SK-N-SH (cell line): ENCODE measurements around the gene ABHD12. TPM values are rescaled to one million over a fixed set of nuclear protein-coding genes. Genes with fewer than 3 reads are reported as not detected.

Source experiments
- CTCF ChIA-PET: fragments of 300-600, 350-600 bp; formaldehyde crosslinking; extraction: SDS; loops from one replicate; lab custom pipeline; 2021; lab: Yijun Ruan, JAX
- POLR2A ChIA-PET: fragments of 350-600 bp; sonication (Branson Sonifier 250); formaldehyde crosslinking; extraction: SDS; loops from one replicate; lab custom pipeline; 2020; ENCODE audit warnings: antibody characterized with exemption, inconsistent platforms; lab: Yijun Ruan, JAX
- DNase-seq: peaks from one replicate; pipeline ENCODE4 v3.0.0; 2012
- H2AFZ ChIP-seq: fragments of 200-600 bp; sonication (generic); 2 replicates; pipeline ENCODE4 v1.8.1; 2016; ENCODE audit warnings: antibody characterized with exemption, mild to moderate bottlenecking, low read depth
- H3F3A ChIP-seq: fragments of 200-600 bp; sonication (generic); replicated peaks from 2 replicates; pipeline ENCODE3; 2016; ENCODE audit warnings: antibody characterized with exemption, mild to moderate bottlenecking; ENCODE audit not compliant: insufficient read depth
- H3K27ac ChIP-seq, 2 experiments: fragments of 200-500 bp in 1 of 2; fragments of 200-600 bp in 1 of 2; sonication (Bioruptor generic) in 1 of 2; sonication (generic), shearing (Covaris generic) in 1 of 2; 2 replicates each; pipeline versions ENCODE4 v1.5.1 to v1.6.1; 2014 to 2016; ENCODE audit warnings: low read depth in 2 of 2, inconsistent platforms in 1 of 2, low read length in 1 of 2, mild to moderate bottlenecking in 1 of 2, mixed read lengths in 1 of 2
- H3K27me3 ChIP-seq: fragments of 200-600 bp; sonication (generic), shearing (Covaris generic); 2 replicates; pipeline ENCODE4 v1.6.1; 2016; ENCODE audit warnings: mixed run types; ENCODE audit not compliant: insufficient read depth
- H3K36me3 ChIP-seq, 2 experiments: fragments of 200-500 bp in 1 of 2; fragments of 200-600 bp in 1 of 2; sonication (Bioruptor generic) in 1 of 2; sonication (generic) in 1 of 2; replicated peaks in 1 of 2; 2 replicates each; pipeline versions ENCODE3 to v1.5.1; 2014 to 2016; ENCODE audit warnings: low read length in 1 of 2, mild to moderate bottlenecking in 1 of 2; ENCODE audit not compliant: insufficient read depth in 2 of 2, control insufficient read depth in 1 of 2
- H3K4me1 ChIP-seq, 2 experiments: fragments of 200-500 bp in 1 of 2; fragments of 200-600 bp in 1 of 2; sonication (Bioruptor generic) in 1 of 2; sonication (generic), shearing (Covaris generic) in 1 of 2; 2 replicates each; pipeline versions ENCODE4 v1.5.1 to v1.6.1; 2014 to 2016; ENCODE audit warnings: low read depth in 1 of 2, low read length in 1 of 2, mixed run types in 1 of 2; ENCODE audit not compliant: insufficient read depth in 2 of 2, control insufficient read depth in 1 of 2
- H3K4me2 ChIP-seq: fragments of 200-600 bp; sonication (generic), shearing (Covaris generic); 2 replicates; pipeline ENCODE4 v1.6.1; 2017; ENCODE audit warnings: mixed run types
- H3K4me3 ChIP-seq, 2 experiments: fragments of 200-500 bp in 1 of 2; fragments of 200-600 bp in 1 of 2; sonication (Bioruptor generic) in 1 of 2; sonication (generic), shearing (Covaris generic) in 1 of 2; 2 replicates each; pipeline versions ENCODE4 v1.5.1 to v1.8.1; 2014 to 2016; ENCODE audit warnings: low read depth in 2 of 2, inconsistent platforms in 1 of 2, low read length in 1 of 2, mild to moderate bottlenecking in 1 of 2, mixed read lengths in 1 of 2, moderate library complexity in 1 of 2
- H3K79me2 ChIP-seq: fragments of 200-600 bp; sonication (generic); 2 replicates; pipeline ENCODE4 v1.8.1; 2017; ENCODE audit warnings: mild to moderate bottlenecking; ENCODE audit not compliant: insufficient read depth
- H3K9ac ChIP-seq: fragments of 200-600 bp; sonication (generic); 2 replicates; pipeline ENCODE4 v1.6.1; 2017; ENCODE audit warnings: mixed run types
- H3K9me2 ChIP-seq: fragments of 200-600 bp; sonication (generic); 2 replicates; pipeline ENCODE4 v1.6.1; 2017; ENCODE audit warnings: mixed run types
- H3K9me3 ChIP-seq: fragments of 200-600 bp; sonication (generic); 2 replicates; pipeline ENCODE4 v1.6.1; 2017; ENCODE audit warnings: mixed run types, mild to moderate bottlenecking, moderate library complexity
- H4K20me1 ChIP-seq: fragments of 200-600 bp; sonication (generic); 2 replicates; pipeline ENCODE4 v1.6.1; 2017; ENCODE audit warnings: mild to moderate bottlenecking, mixed run types; ENCODE audit not compliant: insufficient read depth
- EP300 ChIP-seq, 2 experiments: IDR thresholded peaks; 2 replicates each; pipeline versions ENCODE4 v1.4.0 to v1.6.1; 2012; ENCODE audit warnings: borderline replicate concordance in 1 of 2, low read depth in 1 of 2, low read length in 1 of 2
- EZH2phosphoT487 ChIP-seq: fragments of 200-600 bp; sonication (generic); IDR thresholded peaks from 2 replicates; pipeline ENCODE4 v1.6.1; 2017; ENCODE audit warnings: low read depth, mixed run types, mild to moderate bottlenecking, antibody characterized with exemption, moderate library complexity, borderline replicate concordance
- FOSL2 ChIP-seq: IDR thresholded peaks from 2 replicates; pipeline ENCODE4 v1.4.0; 2012; ENCODE audit warnings: low read depth, mild to moderate bottlenecking, moderate library complexity, borderline replicate concordance
- FOXJ3 ChIP-seq: sonication (generic); formaldehyde crosslinking; IDR thresholded peaks from 2 replicates; pipeline ENCODE4 v1.5.1; 2020; ENCODE audit warnings: mild to moderate bottlenecking, missing genetic modification reagents
- GABPA ChIP-seq: IDR thresholded peaks from 2 replicates; pipeline ENCODE4 v1.4.0; 2012; ENCODE audit warnings: low read depth, mild to moderate bottlenecking
- GATA2 ChIP-seq: sonication (generic); formaldehyde crosslinking; IDR thresholded peaks from 2 replicates; pipeline ENCODE4 v1.5.0; 2020; ENCODE audit warnings: mild to moderate bottlenecking, missing genetic modification reagents
- IRF3 ChIP-seq: fragments of 150-350 bp; IDR thresholded peaks from 2 replicates; pipeline ENCODE4 v1.6.1; 2016; ENCODE audit warnings: mild to moderate bottlenecking, low read depth, low read length
- JUND ChIP-seq: IDR thresholded peaks from 2 replicates; pipeline ENCODE4 v1.4.0; 2012
- NRF1 ChIP-seq: IDR thresholded peaks from 2 replicates; pipeline ENCODE4 v1.6.1; 2012; ENCODE audit warnings: low read depth, mild to moderate bottlenecking, low read length
- POLR2AphosphoS5 ChIP-seq: IDR thresholded peaks from 2 replicates; pipeline ENCODE4 v1.6.1; 2012; ENCODE audit warnings: low read depth, low read length
- RCOR1 ChIP-seq: fragments of 150-350 bp; IDR thresholded peaks from 2 replicates; pipeline ENCODE4 v1.6.1; 2017; ENCODE audit warnings: antibody characterized with exemption, low read length
- RXRA ChIP-seq: IDR thresholded peaks from 2 replicates; pipeline ENCODE4 v1.4.0; 2012; ENCODE audit warnings: low read depth, mild to moderate bottlenecking, borderline replicate concordance
- SIN3A ChIP-seq: IDR thresholded peaks from 2 replicates; pipeline ENCODE4 v1.6.1; 2012; ENCODE audit warnings: low read depth, mild to moderate bottlenecking, low read length, moderate library complexity, borderline replicate concordance
- TEAD4 ChIP-seq: IDR thresholded peaks from 2 replicates; pipeline ENCODE4 v1.4.0; 2012; ENCODE audit warnings: mild to moderate bottlenecking, borderline replicate concordance; ENCODE audit not compliant: insufficient read depth
- YY1 ChIP-seq: IDR thresholded peaks from 2 replicates; pipeline ENCODE4 v1.4.0; 2012; ENCODE audit warnings: low read depth, mild to moderate bottlenecking
- WGBS: methylation state at CpG from one replicate; pipeline ENCODE4 v1.1.6; 2017; ENCODE audit warnings: low lambda C conversion rate; 5-methylcytosine and 5-hydroxymethylcytosine counted together
- polyA plus RNA-seq, 3 experiments: library from polyadenylated mRNA; depleted of rRNA; stranded (reverse); fragments of >200 nt; gene quantifications; 2 replicates each; pipeline ENCODE4 v1.2.3, GENCODE V29; 2012
- TF ChIP-seq, protein P1 (sequence below): IDR thresholded peaks from 2 replicates; pipeline ENCODE4 v1.4.0; 2012; ENCODE audit warnings: low read depth, borderline replicate concordance
- TF ChIP-seq, protein P2 (sequence below): IDR thresholded peaks from 2 replicates; pipeline ENCODE4 v1.6.1; 2012; ENCODE audit warnings: mild to moderate bottlenecking, low read depth, low read length, moderate library complexity

ABHD12 gene
- polyA plus RNA-seq, 1 of the 3 experiments (the other 2 are of a cell fraction), result 33.5 TPM

GRCh38 chr20:25321991-25322390, 68.6 kb downstream of the ABHD12 start:
- Histone ChIP-seq H3K27me3 (no peaks in the 10 kb centered on the region), H3K9me2 (no peaks in the 10 kb centered on the region), H3K9ac (no peak overlapping the region), H3K79me2 (no peaks in the 10 kb centered on the region; the same call in 1 of the 2 replicates), H4K20me1 (no peaks in the 10 kb centered on the region), H3K4me1 (peaks cover 0 to 26% of the 10 kb centered on the region in 2 experiments; a peak in 2 of 4 replicates), H3K4me2 (no peak overlapping the region), H3F3A (no peaks in the 10 kb centered on the region), H3K27ac (no peak overlapping the region), H3K9me3 (no peaks in the 10 kb centered on the region), H3K36me3 (peaks cover 5 to 10% of the 10 kb centered on the region in 2 experiments), H2AFZ (no peak overlapping the region), H3K4me3 (no peak overlapping the region)
- ChIA-PET POLR2A (interaction anchor here (0.7 kb wide), 1 partner anchor 76 kb away, joined by 3 read pairs; no protein-coding TSS in a partner anchor), CTCF (interaction anchor here (1.0 to 2.3 kb wide), 4 partner anchors 11 to 28 kb away, joined by 3 to 7 read pairs (median 4); no protein-coding TSS in a partner anchor)
- 91% methylated on average over 4 of the region's 4 CpGs for WGBS
- DNase-seq, result no peak
- TF ChIP-seq EP300 (IDR thresholded peaks at IDR 0.05; ENCODE audit: borderline replicate concordance in 1 of 2, low read depth in 1 of 2, low read length in 1 of 2), result no peak
- TF ChIP-seq POLR2AphosphoS5, result no peak
- no peak for TF ChIP-seq GABPA
- no peak for TF ChIP-seq TEAD4
- TF ChIP-seq FOXJ3 (CRISPR knock-in tag), result no peak
- TF ChIP-seq YY1, result no peak
- no peak for TF ChIP-seq FOSL2
- no peak for TF ChIP-seq RXRA
- TF ChIP-seq SIN3A, result no peak
- TF ChIP-seq JUND, result no peak
- TF ChIP-seq EZH2phosphoT487, result no peak
- TF ChIP-seq, protein P1, sequence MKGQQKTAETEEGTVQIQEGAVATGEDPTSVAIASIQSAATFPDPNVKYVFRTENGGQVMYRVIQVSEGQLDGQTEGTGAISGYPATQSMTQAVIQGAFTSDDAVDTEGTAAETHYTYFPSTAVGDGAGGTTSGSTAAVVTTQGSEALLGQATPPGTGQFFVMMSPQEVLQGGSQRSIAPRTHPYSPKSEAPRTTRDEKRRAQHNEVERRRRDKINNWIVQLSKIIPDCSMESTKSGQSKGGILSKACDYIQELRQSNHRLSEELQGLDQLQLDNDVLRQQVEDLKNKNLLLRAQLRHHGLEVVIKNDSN, result no peak
- TF ChIP-seq RCOR1, result no peak
- TF ChIP-seq, protein P2, sequence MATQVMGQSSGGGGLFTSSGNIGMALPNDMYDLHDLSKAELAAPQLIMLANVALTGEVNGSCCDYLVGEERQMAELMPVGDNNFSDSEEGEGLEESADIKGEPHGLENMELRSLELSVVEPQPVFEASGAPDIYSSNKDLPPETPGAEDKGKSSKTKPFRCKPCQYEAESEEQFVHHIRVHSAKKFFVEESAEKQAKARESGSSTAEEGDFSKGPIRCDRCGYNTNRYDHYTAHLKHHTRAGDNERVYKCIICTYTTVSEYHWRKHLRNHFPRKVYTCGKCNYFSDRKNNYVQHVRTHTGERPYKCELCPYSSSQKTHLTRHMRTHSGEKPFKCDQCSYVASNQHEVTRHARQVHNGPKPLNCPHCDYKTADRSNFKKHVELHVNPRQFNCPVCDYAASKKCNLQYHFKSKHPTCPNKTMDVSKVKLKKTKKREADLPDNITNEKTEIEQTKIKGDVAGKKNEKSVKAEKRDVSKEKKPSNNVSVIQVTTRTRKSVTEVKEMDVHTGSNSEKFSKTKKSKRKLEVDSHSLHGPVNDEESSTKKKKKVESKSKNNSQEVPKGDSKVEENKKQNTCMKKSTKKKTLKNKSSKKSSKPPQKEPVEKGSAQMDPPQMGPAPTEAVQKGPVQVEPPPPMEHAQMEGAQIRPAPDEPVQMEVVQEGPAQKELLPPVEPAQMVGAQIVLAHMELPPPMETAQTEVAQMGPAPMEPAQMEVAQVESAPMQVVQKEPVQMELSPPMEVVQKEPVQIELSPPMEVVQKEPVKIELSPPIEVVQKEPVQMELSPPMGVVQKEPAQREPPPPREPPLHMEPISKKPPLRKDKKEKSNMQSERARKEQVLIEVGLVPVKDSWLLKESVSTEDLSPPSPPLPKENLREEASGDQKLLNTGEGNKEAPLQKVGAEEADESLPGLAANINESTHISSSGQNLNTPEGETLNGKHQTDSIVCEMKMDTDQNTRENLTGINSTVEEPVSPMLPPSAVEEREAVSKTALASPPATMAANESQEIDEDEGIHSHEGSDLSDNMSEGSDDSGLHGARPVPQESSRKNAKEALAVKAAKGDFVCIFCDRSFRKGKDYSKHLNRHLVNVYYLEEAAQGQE, result no peak
- TF ChIP-seq GATA2 (CRISPR knock-in tag), result no peak
- TF ChIP-seq IRF3, result no peak
- no peak for TF ChIP-seq NRF1
